Astrocyte (in vitro differentiated cells and primary cell): ENCODE results near the gene DGAT2.

Experiments
- EZH2 ChIP-seq: IDR thresholded peaks from 2 replicates; pipeline ENCODE4 v1.6.1; 2012; ENCODE audit warnings: mild to moderate bottlenecking, low read length, inconsistent platforms; ENCODE audit not compliant: insufficient read depth
- TF ChIP-seq, protein P1 (sequence below): IDR thresholded peaks from 2 replicates; pipeline ENCODE4 v1.5.1; 2011; ENCODE audit warnings: low read depth, mild to moderate bottlenecking, inconsistent platforms, low read length, moderate library complexity; ENCODE audit not compliant: insufficient read depth

DNA sequence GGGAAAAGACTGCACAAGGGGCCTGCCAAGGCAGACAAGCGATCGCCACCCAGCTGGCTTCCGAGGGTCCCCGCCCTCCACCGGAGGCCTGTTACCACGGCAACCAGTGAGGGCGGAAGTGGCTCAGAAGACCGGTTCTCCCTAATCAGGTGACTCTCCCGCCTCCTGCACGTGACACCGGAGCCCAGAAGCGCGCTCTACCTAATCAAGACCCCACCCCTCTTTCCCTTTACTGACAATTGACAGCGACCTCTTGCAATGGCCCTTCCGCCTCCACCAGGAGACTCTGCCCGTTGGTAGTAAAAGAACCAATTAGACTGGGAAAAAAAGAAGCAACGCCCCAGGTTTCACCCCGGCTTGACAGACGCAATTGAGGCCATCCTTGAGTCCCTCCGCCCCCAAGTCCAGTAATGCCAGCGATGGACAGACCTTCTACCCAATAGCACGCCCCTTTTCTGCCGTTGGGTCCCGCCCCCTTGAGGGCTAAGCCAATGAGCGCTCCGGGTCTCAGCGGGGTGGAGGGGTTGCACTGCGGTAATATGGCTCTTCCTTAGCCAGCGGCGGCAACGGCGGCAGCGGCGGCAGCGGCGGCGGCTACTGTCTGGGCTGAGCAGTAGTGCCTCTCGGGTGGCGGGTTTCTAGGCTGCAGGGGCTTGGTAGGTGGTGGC, 46.2 kb downstream of the DGAT2 start, which contains the start of gene UVRAG:
- TF ChIP-seq, protein P1, sequence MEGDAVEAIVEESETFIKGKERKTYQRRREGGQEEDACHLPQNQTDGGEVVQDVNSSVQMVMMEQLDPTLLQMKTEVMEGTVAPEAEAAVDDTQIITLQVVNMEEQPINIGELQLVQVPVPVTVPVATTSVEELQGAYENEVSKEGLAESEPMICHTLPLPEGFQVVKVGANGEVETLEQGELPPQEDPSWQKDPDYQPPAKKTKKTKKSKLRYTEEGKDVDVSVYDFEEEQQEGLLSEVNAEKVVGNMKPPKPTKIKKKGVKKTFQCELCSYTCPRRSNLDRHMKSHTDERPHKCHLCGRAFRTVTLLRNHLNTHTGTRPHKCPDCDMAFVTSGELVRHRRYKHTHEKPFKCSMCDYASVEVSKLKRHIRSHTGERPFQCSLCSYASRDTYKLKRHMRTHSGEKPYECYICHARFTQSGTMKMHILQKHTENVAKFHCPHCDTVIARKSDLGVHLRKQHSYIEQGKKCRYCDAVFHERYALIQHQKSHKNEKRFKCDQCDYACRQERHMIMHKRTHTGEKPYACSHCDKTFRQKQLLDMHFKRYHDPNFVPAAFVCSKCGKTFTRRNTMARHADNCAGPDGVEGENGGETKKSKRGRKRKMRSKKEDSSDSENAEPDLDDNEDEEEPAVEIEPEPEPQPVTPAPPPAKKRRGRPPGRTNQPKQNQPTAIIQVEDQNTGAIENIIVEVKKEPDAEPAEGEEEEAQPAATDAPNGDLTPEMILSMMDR: no peak
- TF ChIP-seq EZH2: no peak
